ENCODE results near the gene CLCF1.

Gene CLCF1

DNA sequence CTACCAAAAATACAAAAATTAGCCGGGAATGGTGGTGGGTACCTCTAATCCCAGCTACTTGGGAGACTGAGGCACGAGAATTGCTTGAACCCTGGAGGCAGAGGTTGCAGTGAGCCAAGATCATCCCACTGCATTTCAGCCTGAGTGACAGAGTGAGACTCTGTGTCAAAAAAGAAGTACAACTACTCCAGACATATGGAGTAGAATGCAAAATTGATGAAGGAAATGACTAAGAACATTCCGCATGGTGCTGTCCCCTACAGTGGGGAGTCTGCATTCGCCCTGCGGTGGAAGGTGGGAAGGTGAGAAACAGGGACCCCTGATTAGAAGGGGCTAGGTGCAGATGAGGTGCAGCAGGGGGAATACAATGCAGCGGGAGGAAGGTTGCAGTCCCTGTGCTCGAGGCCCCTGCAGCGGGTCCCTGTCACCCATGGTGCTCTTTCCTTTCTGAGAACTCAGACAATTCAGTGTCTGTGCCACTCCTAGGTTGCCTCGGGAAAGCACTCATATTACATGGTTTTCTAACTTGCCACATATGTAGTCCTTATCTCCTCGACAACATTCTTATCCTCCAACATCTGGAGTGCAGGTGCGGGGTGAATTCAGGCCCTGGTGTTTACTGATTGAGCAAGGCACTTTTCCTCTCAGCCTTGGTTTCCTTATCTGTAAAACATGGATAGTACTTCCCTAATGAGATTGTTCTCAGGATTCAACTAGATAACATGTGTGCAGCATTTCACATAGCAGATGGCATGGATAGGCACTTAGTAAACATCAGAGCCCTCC is 25.2 kb downstream of the CLCF1 start:
- Histone ChIP-seq H4K20me1 (ENCODE audit: control insufficient read depth, insufficient read depth, low read depth, low read length) (no peaks in the 10 kb centered on the region), H3K36me3 (ENCODE audit: control insufficient read depth, low read length) (peaks cover 20% of the 10 kb centered on the region), H3K9me3 (ENCODE audit: control insufficient read depth, insufficient read depth, low read length) (no peaks in the 10 kb centered on the region), H3K27me3 (ENCODE audit: control insufficient read depth, low read length) (no peaks in the 10 kb centered on the region), H3K27ac (ENCODE audit: low read depth, low read length) (no peak overlapping the region), H3K9me2 (replicated peaks; ENCODE audit: control insufficient read depth, low read length) (no peaks in the 10 kb centered on the region), H3K79me2 (ENCODE audit: control insufficient read depth, low read length) (peaks cover 22% of the 10 kb centered on the region), H3K4me1 (ENCODE audit: control insufficient read depth, low read length) (peaks cover 72% of the 10 kb centered on the region), H3K4me2 (ENCODE audit: low read length) (0 out of 2 replicates have a peak overlapping the region, but pooled peaks have one; percentile 7), H3K4me3 (ENCODE audit: low read length) (no peak overlapping the region), H3F3A (ENCODE audit: control insufficient read depth, insufficient read depth) (peaks cover 27% of the 10 kb centered on the region)
- TF ChIP-seq, protein P1, sequence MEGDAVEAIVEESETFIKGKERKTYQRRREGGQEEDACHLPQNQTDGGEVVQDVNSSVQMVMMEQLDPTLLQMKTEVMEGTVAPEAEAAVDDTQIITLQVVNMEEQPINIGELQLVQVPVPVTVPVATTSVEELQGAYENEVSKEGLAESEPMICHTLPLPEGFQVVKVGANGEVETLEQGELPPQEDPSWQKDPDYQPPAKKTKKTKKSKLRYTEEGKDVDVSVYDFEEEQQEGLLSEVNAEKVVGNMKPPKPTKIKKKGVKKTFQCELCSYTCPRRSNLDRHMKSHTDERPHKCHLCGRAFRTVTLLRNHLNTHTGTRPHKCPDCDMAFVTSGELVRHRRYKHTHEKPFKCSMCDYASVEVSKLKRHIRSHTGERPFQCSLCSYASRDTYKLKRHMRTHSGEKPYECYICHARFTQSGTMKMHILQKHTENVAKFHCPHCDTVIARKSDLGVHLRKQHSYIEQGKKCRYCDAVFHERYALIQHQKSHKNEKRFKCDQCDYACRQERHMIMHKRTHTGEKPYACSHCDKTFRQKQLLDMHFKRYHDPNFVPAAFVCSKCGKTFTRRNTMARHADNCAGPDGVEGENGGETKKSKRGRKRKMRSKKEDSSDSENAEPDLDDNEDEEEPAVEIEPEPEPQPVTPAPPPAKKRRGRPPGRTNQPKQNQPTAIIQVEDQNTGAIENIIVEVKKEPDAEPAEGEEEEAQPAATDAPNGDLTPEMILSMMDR (IDR thresholded peaks at IDR 0.05; ENCODE audit: low read depth, low read length, poor library complexity, severe bottlenecking) = no peak
- no peak for TF ChIP-seq EZH2phosphoT487 (IDR thresholded peaks at IDR 0.05; ENCODE audit: borderline replicate concordance, low read length)

DNA sequence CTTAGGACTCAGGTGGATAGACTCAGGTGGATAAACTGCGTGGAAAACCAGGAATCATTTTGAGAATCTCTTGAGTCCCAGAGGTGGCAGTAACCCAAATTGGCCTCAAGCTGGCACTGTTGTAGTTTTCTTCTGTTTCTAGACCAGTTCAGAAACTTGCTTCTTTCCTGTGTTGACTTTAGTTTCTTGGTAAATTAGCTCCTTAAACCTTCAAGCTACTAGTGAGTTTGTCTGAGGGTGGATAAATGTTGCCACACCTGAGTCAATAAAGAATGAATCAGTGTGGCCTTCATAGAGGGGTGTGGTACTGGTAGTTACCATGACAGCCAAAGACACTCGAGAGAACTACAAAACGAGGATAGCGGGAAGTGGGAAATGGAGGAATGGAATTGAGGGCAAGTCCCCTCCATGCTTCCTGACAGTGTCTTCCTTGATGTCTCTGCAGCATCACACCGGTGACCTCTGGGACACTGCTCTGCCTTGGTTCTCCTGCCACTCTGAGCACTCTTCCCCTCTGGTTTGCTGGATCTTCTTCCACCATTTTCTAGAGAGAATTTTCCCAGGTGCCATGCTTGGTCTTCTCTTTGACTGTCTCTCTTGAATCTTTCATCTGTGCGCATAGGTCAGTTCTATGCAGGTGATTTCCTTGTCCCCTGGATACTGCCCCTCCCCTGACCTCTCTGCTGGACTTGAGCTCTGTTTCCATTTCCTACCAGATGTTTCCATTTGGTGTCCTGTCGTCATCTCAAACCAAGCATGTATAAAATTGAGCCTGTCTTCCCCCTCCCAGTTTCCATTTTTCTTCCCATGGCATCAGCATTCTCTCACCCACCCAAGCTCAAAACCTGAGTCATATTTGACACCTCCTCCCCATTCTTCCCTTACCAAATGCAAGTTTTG is 27.2 kb downstream of the CLCF1 start:
- no peak overlapping the region for H3K4me3 ChIP-seq (ENCODE audit: low read length)
- H3K4me1 ChIP-seq (ENCODE audit: control insufficient read depth, low read length) = peaks cover 62% of the 10 kb centered on the region
- H3K27ac ChIP-seq (ENCODE audit: low read depth, low read length) = peak overlapping the region; percentile 51
- H3K4me2 ChIP-seq (ENCODE audit: low read length) = peak overlapping the region; percentile 3; the same call in 1 of the 2 replicates
- TF ChIP-seq EZH2phosphoT487 (IDR thresholded peaks at IDR 0.05; ENCODE audit: borderline replicate concordance, low read length) = no peak
- TF ChIP-seq, protein P1 (IDR thresholded peaks at IDR 0.05; ENCODE audit: low read depth, low read length, poor library complexity, severe bottlenecking) = peak; percentile 94
- no peaks in the 10 kb centered on the region for H4K20me1 ChIP-seq (ENCODE audit: control insufficient read depth, insufficient read depth, low read depth, low read length)
- H3K79me2 ChIP-seq (ENCODE audit: control insufficient read depth, low read length) = peaks cover 4% of the 10 kb centered on the region
- no peaks in the 10 kb centered on the region for H3K9me2 ChIP-seq (replicated peaks; ENCODE audit: control insufficient read depth, low read length)
- peaks cover 5% of the 10 kb centered on the region for H3K36me3 ChIP-seq (ENCODE audit: control insufficient read depth, low read length)
- H3K9me3 ChIP-seq (ENCODE audit: control insufficient read depth, insufficient read depth, low read length) = no peaks in the 10 kb centered on the region; the same call in 1 of the 2 replicates
- peaks cover 26% of the 10 kb centered on the region for H3F3A ChIP-seq (ENCODE audit: control insufficient read depth, insufficient read depth)
- no peaks in the 10 kb centered on the region for H3K27me3 ChIP-seq (ENCODE audit: control insufficient read depth, low read length)

DNA sequence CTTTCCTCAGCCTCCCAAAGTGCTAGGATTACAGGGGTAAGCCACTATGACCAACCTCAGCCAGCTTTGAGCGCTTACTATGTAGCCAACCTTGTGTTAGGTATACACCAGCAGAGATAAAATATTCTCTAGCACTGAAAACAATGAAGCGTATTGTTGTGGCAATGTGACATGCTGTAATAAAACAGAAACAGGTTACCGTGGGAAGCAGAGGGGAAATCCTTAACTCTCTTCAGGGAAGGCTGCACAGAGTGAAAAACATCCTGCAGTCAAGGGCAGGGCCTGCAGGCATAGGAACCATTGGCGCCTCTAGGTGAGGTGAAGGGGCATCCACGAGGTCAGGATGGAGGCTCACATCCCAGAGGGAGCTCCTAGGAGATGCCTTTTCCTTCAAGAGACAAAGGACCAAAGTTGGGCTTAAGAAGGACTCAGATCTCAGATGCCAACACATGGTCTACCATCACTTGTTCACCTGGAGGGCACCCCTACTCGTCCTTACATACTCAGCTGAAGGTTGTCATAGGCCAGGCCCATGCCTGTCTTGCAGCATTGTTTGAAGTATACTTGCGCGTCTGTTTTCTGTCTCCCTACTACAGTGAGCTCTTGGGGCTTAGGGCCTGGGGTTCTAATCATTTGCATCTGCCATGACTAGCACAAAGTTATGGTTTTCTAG is 28.0 kb downstream of the CLCF1 start:
- TF ChIP-seq, protein P1 (IDR thresholded peaks at IDR 0.05; ENCODE audit: low read depth, low read length, poor library complexity, severe bottlenecking) = no peak
- TF ChIP-seq EZH2phosphoT487 (IDR thresholded peaks at IDR 0.05; ENCODE audit: borderline replicate concordance, low read length) = no peak

More for the DNA sequence above, 28.0 kb downstream of the CLCF1 start:
- no peaks in the 10 kb centered on the region for H3K9me2 ChIP-seq (replicated peaks; ENCODE audit: control insufficient read depth, low read length)
- H3F3A ChIP-seq (ENCODE audit: control insufficient read depth, insufficient read depth) = peaks cover 26% of the 10 kb centered on the region
- H3K27ac ChIP-seq (ENCODE audit: low read depth, low read length) = peak overlapping the region; percentile 51
- H3K4me3 ChIP-seq (ENCODE audit: low read length) = no peak overlapping the region
- no peaks in the 10 kb centered on the region for H3K79me2 ChIP-seq (ENCODE audit: control insufficient read depth, low read length)
- no peaks in the 10 kb centered on the region for H3K36me3 ChIP-seq (ENCODE audit: control insufficient read depth, low read length)
- H3K9me3 ChIP-seq (ENCODE audit: control insufficient read depth, insufficient read depth, low read length) = no peaks in the 10 kb centered on the region; the same call in 1 of the 2 replicates
- H3K4me1 ChIP-seq (ENCODE audit: control insufficient read depth, low read length) = peaks cover 55% of the 10 kb centered on the region
- H3K27me3 ChIP-seq (ENCODE audit: control insufficient read depth, low read length) = no peaks in the 10 kb centered on the region
- no peaks in the 10 kb centered on the region for H4K20me1 ChIP-seq (ENCODE audit: control insufficient read depth, insufficient read depth, low read depth, low read length)
- peak overlapping the region; percentile 3; the same call in 1 of the 2 replicates for H3K4me2 ChIP-seq (ENCODE audit: low read length)
